Measurements from ENCODE around the gene ZFYVE9.

The ZFYVE9 gene

DNA sequence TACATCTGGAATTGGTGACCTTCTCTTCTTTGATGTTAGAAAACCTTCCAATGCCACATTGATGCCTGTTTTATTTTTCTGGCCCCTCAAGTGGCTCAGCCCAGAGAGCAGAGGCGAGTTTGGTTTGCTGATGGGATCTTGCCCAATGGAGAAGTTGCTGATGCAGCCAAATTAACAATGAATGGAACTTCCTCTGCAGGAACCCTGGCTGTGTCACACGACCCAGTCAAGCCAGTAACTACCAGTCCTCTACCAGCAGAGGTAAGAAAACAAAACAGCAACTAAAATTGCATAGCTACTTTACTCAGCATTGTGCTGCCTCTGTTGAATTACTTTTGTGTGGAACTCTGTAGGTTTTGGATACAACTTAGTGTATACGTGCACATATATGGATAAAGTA is 126.5 kb downstream of the ZFYVE9 start:
- TF ChIP-seq, protein P1, sequence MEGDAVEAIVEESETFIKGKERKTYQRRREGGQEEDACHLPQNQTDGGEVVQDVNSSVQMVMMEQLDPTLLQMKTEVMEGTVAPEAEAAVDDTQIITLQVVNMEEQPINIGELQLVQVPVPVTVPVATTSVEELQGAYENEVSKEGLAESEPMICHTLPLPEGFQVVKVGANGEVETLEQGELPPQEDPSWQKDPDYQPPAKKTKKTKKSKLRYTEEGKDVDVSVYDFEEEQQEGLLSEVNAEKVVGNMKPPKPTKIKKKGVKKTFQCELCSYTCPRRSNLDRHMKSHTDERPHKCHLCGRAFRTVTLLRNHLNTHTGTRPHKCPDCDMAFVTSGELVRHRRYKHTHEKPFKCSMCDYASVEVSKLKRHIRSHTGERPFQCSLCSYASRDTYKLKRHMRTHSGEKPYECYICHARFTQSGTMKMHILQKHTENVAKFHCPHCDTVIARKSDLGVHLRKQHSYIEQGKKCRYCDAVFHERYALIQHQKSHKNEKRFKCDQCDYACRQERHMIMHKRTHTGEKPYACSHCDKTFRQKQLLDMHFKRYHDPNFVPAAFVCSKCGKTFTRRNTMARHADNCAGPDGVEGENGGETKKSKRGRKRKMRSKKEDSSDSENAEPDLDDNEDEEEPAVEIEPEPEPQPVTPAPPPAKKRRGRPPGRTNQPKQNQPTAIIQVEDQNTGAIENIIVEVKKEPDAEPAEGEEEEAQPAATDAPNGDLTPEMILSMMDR (IDR thresholded peaks at IDR 0.05; ENCODE audit: insufficient read depth, low read depth, low read length, missing control alignments) = no peak
- DNase-seq (ENCODE audit: low read depth) = no peak
- H3K4me3 ChIP-seq (ENCODE audit: low read depth, low read length) = no peak overlapping the region

- H3K4me3 ChIP-seq (ENCODE audit: low read depth, low read length) = no peak overlapping the region
- TF ChIP-seq, protein P1 (IDR thresholded peaks at IDR 0.05; ENCODE audit: insufficient read depth, low read depth, low read length, missing control alignments) = no peak
- DNase-seq (ENCODE audit: low read depth) = no peak
These were observed 139.6 kb downstream of the ZFYVE9 start for GRCh38 chr1:52281518-52281917.

GRCh38 chr1:52288286-52288685 is 146.4 kb downstream of the ZFYVE9 start:
- TF ChIP-seq, protein P1 (IDR thresholded peaks at IDR 0.05; ENCODE audit: insufficient read depth, low read depth, low read length, missing control alignments) = no peak
- no peak for DNase-seq (ENCODE audit: low read depth)
- H3K4me3 ChIP-seq (ENCODE audit: low read depth, low read length) = no peak overlapping the region

DNA sequence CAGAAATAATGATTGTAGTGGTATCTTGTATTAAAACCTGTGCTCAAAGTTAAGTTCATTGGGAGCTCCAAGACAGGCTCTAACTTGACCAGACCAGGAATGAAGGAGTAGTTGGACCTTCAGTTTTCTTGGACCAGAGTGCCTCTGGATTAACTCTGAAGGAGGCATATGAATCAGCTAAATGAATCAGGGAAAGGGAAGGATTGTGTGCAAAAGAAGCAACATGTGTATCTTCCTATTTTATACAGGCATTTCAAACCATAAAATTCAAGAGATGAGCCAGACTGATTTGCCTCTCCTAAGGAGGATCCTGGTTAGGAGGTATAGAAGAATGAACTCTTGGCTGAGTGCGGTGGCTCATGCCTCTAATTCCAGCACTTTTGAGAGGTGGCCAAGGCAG is 152.7 kb downstream of the ZFYVE9 start:
- no peak for DNase-seq (ENCODE audit: low read depth)
- H3K4me3 ChIP-seq (ENCODE audit: low read depth, low read length) = no peak overlapping the region
- TF ChIP-seq, protein P1 (IDR thresholded peaks at IDR 0.05; ENCODE audit: insufficient read depth, low read depth, low read length, missing control alignments) = no peak

DNA sequence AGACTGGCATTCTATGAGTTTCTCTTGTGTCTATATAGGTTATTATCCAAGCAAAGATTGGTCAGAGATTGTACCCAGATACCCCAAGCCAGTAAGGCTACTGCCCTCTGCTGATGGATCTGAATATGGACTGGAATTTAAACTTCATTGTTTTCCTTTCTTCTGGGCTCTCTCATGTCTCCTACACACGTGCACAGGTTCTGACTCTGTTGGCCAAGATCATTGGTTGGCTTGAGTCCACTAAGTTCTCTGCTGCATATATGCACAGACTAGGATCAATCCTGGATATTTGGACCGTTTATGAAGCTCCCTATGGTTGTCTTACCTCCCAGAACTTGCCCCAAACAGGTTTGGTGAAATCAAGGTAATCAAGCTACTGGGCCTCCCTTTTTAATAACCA is 154.5 kb downstream of the ZFYVE9 start:
- DNase-seq (ENCODE audit: low read depth) = peak; percentile 51
- TF ChIP-seq, protein P1 (IDR thresholded peaks at IDR 0.05; ENCODE audit: insufficient read depth, low read depth, low read length, missing control alignments) = peak; percentile 70
- H3K4me3 ChIP-seq (ENCODE audit: low read depth, low read length) = no peak overlapping the region

- TF ChIP-seq, protein P1 (IDR thresholded peaks at IDR 0.05; ENCODE audit: insufficient read depth, low read depth, low read length, missing control alignments) = no peak
- DNase-seq (ENCODE audit: low read depth) = no peak
- H3K4me3 ChIP-seq (ENCODE audit: low read depth, low read length) = no peak overlapping the region
These were observed 163.7 kb downstream of the ZFYVE9 start for GRCh38 chr1:52305417-52306226.
